Neural cell (in vitro differentiated cells): ENCODE measurements around the gene GABRB1. TPM values are rescaled to one million over a fixed set of nuclear protein-coding genes. Genes with fewer than 3 reads are reported as not detected.

Experiments
- H2AFZ ChIP-seq: fragments of 200-600, 300-800 bp; sonication (generic), shearing (Covaris generic); 2 replicates; pipeline ENCODE4 v1.6.0; 2014; ENCODE audit warnings: low read depth, mild to moderate bottlenecking, antibody characterized with exemption, low read length, moderate library complexity
- H3F3A ChIP-seq: fragments of 200-600 bp; shearing (Covaris generic); 2 replicates; pipeline ENCODE4 v1.6.1; 2016; ENCODE audit warnings: mild to moderate bottlenecking, moderate library complexity, mixed read lengths, antibody characterized with exemption, low read length; ENCODE audit not compliant: insufficient read depth, poor library complexity, severe bottlenecking
- H3K27ac ChIP-seq: fragments of 200-600, 300-800 bp; sonication (generic), shearing (Covaris generic); 2 replicates; pipeline ENCODE4 v1.5.1; 2014; ENCODE audit warnings: mild to moderate bottlenecking, low read length, moderate library complexity
- H3K27me3 ChIP-seq: fragments of 300-800, 200-600 bp; sonication (generic), shearing (Covaris generic); 2 replicates; pipeline ENCODE4 v1.6.0; 2014; ENCODE audit warnings: mild to moderate bottlenecking, low read depth, low read length, moderate library complexity; ENCODE audit not compliant: insufficient read depth
- H3K36me3 ChIP-seq: fragments of 300-800, 200-600 bp; sonication (generic), shearing (Covaris generic); 2 replicates; pipeline ENCODE4 v1.5.1; 2014; ENCODE audit warnings: mild to moderate bottlenecking, antibody characterized with exemption, low read length, moderate library complexity; ENCODE audit not compliant: insufficient read depth
- H3K4me2 ChIP-seq: fragments of 300-800, 200-600 bp; sonication (generic), shearing (Covaris generic); 2 replicates; pipeline ENCODE4 v1.6.0; 2014; ENCODE audit warnings: mild to moderate bottlenecking, low read length
- H3K4me3 ChIP-seq: fragments of 300-800, 200-600 bp; sonication (generic), shearing (Covaris generic); 2 replicates; pipeline ENCODE4 v1.5.1; 2014; ENCODE audit warnings: mild to moderate bottlenecking, low read length, moderate library complexity
- H3K79me2 ChIP-seq: fragments of 200-600 bp; shearing (Covaris generic); replicated peaks from 2 replicates; pipeline ENCODE4 v1.6.0; 2014; ENCODE audit warnings: mild to moderate bottlenecking, low read length, moderate library complexity; ENCODE audit not compliant: insufficient read depth
- H3K9ac ChIP-seq: fragments of 300-800, 200-600 bp; sonication (generic), shearing (Covaris generic); 2 replicates; pipeline ENCODE4 v1.6.1; 2016; ENCODE audit warnings: mild to moderate bottlenecking, low read length, mixed read lengths
- H3K9me2 ChIP-seq: fragments of 200-600 bp; shearing (Covaris generic); 2 replicates; pipeline ENCODE4 v1.6.1; 2016; ENCODE audit warnings: mild to moderate bottlenecking, low read length, mixed read lengths; ENCODE audit not compliant: insufficient read depth
- H3K9me3 ChIP-seq: fragments of 200-600, 300-800 bp; sonication (generic), shearing (Covaris generic); 2 replicates; pipeline ENCODE4 v1.6.1; 2016; ENCODE audit warnings: mild to moderate bottlenecking, mixed run types, low read length, moderate library complexity, mixed read lengths
- H4K20me1 ChIP-seq: fragments of 200-600 bp; shearing (Covaris generic); 2 replicates; pipeline ENCODE4 v1.6.1; 2016; ENCODE audit warnings: mild to moderate bottlenecking, mixed run types; ENCODE audit not compliant: insufficient read depth
- EP300 ChIP-seq: fragments of 450-650 bp; conservative IDR thresholded peaks from 2 replicates; pipeline ENCODE4 v1.6.1; 2014; ENCODE audit warnings: antibody characterized with exemption, mild to moderate bottlenecking, moderate library complexity; ENCODE audit not compliant: poor library complexity, severe bottlenecking
- EZH2 ChIP-seq: fragments of 200-600, 300-800 bp; shearing (Covaris generic), sonication (generic); IDR thresholded peaks from 2 replicates; pipeline ENCODE4 v1.6.1; 2014; ENCODE audit warnings: antibody characterized with exemption, low read length, borderline replicate concordance, mild to moderate bottlenecking; ENCODE audit not compliant: insufficient read depth, poor library complexity, severe bottlenecking
- MXI1 ChIP-seq: fragments of 450-650 bp; conservative IDR thresholded peaks from 2 replicates; pipeline ENCODE4 v1.6.1; 2014; ENCODE audit warnings: antibody characterized with exemption, mild to moderate bottlenecking; ENCODE audit not compliant: poor library complexity, severe bottlenecking
- POLR2AphosphoS5 ChIP-seq: IDR thresholded peaks from 2 replicates; pipeline ENCODE4 v1.6.1; 2012
- RAD21 ChIP-seq: fragments of 450-650 bp; conservative IDR thresholded peaks from 2 replicates; pipeline ENCODE4 v1.6.1; 2014; ENCODE audit warnings: antibody characterized with exemption, mild to moderate bottlenecking, moderate library complexity
- REST ChIP-seq: IDR thresholded peaks from 2 replicates; pipeline ENCODE4 v1.6.1; 2012; ENCODE audit warnings: borderline replicate concordance
- SMC3 ChIP-seq: fragments of 450-650 bp; conservative IDR thresholded peaks from 2 replicates; pipeline ENCODE4 v1.6.1; 2014; ENCODE audit warnings: antibody characterized with exemption, mild to moderate bottlenecking, moderate library complexity; ENCODE audit not compliant: poor library complexity
- TAF1 ChIP-seq: IDR thresholded peaks from 2 replicates; pipeline ENCODE4 v1.6.1; 2012; ENCODE audit warnings: low read depth
- polyA plus RNA-seq: library from polyadenylated mRNA; depleted of rRNA; stranded (reverse); fragments of >200 nt; gene quantifications from 2 replicates; pipeline ENCODE4 v1.2.3, GENCODE V29; 2014
- TF ChIP-seq, protein P1 (sequence below): fragments of 450-650 bp; IDR thresholded peaks from 2 replicates; pipeline ENCODE4 v1.5.1; 2014; ENCODE audit warnings: antibody characterized with exemption, mild to moderate bottlenecking, moderate library complexity; ENCODE audit not compliant: poor library complexity, severe bottlenecking

GABRB1 gene
- polyA plus RNA-seq, 1 donor from 2014 or later = 1.0 TPM

- Histone ChIP-seq H3K9me3 (no peaks in the 10 kb centered on the region), H3K4me3 (no peak overlapping the region), H3K9ac (no peak overlapping the region), H2AFZ (no peak overlapping the region), H3F3A (no peaks in the 10 kb centered on the region), H4K20me1 (no peaks in the 10 kb centered on the region), H3K9me2 (no peaks in the 10 kb centered on the region), H3K4me2 (no peak overlapping the region), H3K36me3 (no peaks in the 10 kb centered on the region), H3K27me3 (no peaks in the 10 kb centered on the region), H3K79me2 (no peaks in the 10 kb centered on the region), H3K27ac (no peak overlapping the region)
- TF ChIP-seq RAD21 (no peak), TAF1 (no peak), EZH2 (no peak), POLR2AphosphoS5 (no peak), MXI1 (no peak), REST (no peak), EP300 (no peak), SMC3 (no peak)
- TF ChIP-seq, protein P1, sequence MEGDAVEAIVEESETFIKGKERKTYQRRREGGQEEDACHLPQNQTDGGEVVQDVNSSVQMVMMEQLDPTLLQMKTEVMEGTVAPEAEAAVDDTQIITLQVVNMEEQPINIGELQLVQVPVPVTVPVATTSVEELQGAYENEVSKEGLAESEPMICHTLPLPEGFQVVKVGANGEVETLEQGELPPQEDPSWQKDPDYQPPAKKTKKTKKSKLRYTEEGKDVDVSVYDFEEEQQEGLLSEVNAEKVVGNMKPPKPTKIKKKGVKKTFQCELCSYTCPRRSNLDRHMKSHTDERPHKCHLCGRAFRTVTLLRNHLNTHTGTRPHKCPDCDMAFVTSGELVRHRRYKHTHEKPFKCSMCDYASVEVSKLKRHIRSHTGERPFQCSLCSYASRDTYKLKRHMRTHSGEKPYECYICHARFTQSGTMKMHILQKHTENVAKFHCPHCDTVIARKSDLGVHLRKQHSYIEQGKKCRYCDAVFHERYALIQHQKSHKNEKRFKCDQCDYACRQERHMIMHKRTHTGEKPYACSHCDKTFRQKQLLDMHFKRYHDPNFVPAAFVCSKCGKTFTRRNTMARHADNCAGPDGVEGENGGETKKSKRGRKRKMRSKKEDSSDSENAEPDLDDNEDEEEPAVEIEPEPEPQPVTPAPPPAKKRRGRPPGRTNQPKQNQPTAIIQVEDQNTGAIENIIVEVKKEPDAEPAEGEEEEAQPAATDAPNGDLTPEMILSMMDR = no peak
Measured at GRCh38 chr4:47198791-47199190, 167.4 kb downstream of the GABRB1 start.

GRCh38 chr4:47203593-47203992 is 172.2 kb downstream of the GABRB1 start:
- TF ChIP-seq TAF1 (no peak), SMC3 (no peak), REST (no peak), EZH2 (no peak), RAD21 (no peak), MXI1 (no peak), EP300 (no peak), POLR2AphosphoS5 (no peak)
- TF ChIP-seq, protein P1 = no peak
- Histone ChIP-seq H4K20me1 (no peaks in the 10 kb centered on the region), H3K4me2 (no peak overlapping the region), H3K9me2 (no peaks in the 10 kb centered on the region), H3K36me3 (no peaks in the 10 kb centered on the region), H3K27ac (no peak overlapping the region), H2AFZ (no peak overlapping the region), H3K27me3 (no peaks in the 10 kb centered on the region), H3F3A (peaks cover 2% of the 10 kb centered on the region), H3K79me2 (no peaks in the 10 kb centered on the region), H3K9ac (no peak overlapping the region), H3K4me3 (no peak overlapping the region), H3K9me3 (no peaks in the 10 kb centered on the region)
